ENCODE results near the gene SLC25A33. TPM values are rescaled to one million over a fixed set of nuclear protein-coding genes. Genes with fewer than 3 reads are reported as not detected.

Gene SLC25A33
- total and polyA plus RNA-seq, 2 of the 8 experiments (the other 6 are each of a cell fraction or from before 2014, with no cell fraction given): 7.8 to 12.8 TPM

DNA sequence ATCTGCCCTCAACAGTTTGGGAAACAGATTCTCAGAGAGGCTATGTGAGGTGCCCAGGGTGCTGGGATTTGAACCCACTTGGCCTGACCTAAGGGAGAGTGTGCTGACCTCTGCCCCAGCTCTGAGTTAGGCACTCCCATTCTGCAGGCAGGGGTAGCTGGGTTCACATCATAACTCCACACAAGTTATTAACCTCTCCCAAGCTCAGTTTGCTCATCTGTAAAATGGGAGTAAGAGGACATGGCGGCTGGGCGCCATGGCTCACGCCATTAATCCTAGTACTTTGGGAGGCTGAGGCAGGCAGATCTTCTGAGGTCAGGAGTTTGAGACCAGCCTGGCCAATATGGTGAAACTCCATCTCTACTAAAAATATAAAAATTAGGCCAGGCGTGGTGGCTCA, 8.9 kb upstream of the SLC25A33 start:
- Histone ChIP-seq H2BK12ac (ENCODE audit: low read depth, low read length) (no peak overlapping the region), H3K4me1 (replicated peaks in 1 of 4; ENCODE audit: control insufficient read depth in 3 of 4, insufficient read depth in 4 of 4, low read length in 3 of 4) (no peaks in the 10 kb centered on the region), H2BK20ac (ENCODE audit: low read length) (no peak overlapping the region), H3K23ac (ENCODE audit: insufficient read length) (no peak overlapping the region), H3K18ac (ENCODE audit: extremely low read depth, low read length) (no peak overlapping the region), H3K4me3 (ENCODE audit: extremely low read depth in 1 of 4, insufficient read depth in 2 of 4, low read depth in 3 of 4, low read length in 4 of 4) (no peak overlapping the region), H3K56ac (replicated peaks; ENCODE audit: insufficient read length, low read depth, low read length) (no peak overlapping the region), H2BK15ac (ENCODE audit: low read length) (no peak overlapping the region), H3K14ac (ENCODE audit: insufficient read length) (no peak overlapping the region), H4K91ac (replicated peaks; ENCODE audit: insufficient read length, low read length) (no peak overlapping the region), H3K36me3 (ENCODE audit: control insufficient read depth in 2 of 4, insufficient read depth in 4 of 4, low read length in 3 of 4) (no peaks in the 10 kb centered on the region), H2AK5ac (ENCODE audit: low read depth, low read length) (no peak overlapping the region), H3K23me2 (ENCODE audit: low read depth, low read length) (no peaks in the 10 kb centered on the region; the same call in 1 of the 2 replicates), H3K79me2 (ENCODE audit: control insufficient read depth in 1 of 2, insufficient read depth in 2 of 2, low read length in 2 of 2) (no peaks in the 10 kb centered on the region), H4K20me1 (replicated peaks in 1 of 2; ENCODE audit: control insufficient read depth in 1 of 2, insufficient read depth in 2 of 2, low read length in 2 of 2) (no peaks in the 10 kb centered on the region), H3K79me1 (ENCODE audit: low read depth, low read length) (no peaks in the 10 kb centered on the region), H3K9me3 (ENCODE audit: insufficient read depth in 2 of 2, low read depth in 1 of 2, low read length in 1 of 2) (no peaks in the 10 kb centered on the region), H3K4ac (replicated peaks; ENCODE audit: insufficient read length, low read depth, low read length) (no peak overlapping the region), H2BK120ac (replicated peaks; ENCODE audit: low read depth, low read length) (no peak overlapping the region), H4K8ac (ENCODE audit: extremely low read depth, insufficient read depth, low read length) (no peak overlapping the region), H4K5ac (ENCODE audit: insufficient read length, low read depth, low read length) (no peak overlapping the region), H3K27ac (ENCODE audit: low read depth, low read length) (no peak overlapping the region), H2AFZ (ENCODE audit: low read length) (no peak overlapping the region), H3K9ac (replicated peaks in 1 of 4; ENCODE audit: extremely low read depth in 1 of 4, low read depth in 3 of 4, low read length in 3 of 4) (no peak overlapping the region), H3K4me2 (ENCODE audit: insufficient read depth in 1 of 2, low read depth in 2 of 2, low read length in 2 of 2) (no peak overlapping the region), H3K27me3 (replicated peaks in 1 of 4; ENCODE audit: control insufficient read depth in 3 of 4, extremely low read depth in 1 of 4, insufficient read depth in 3 of 4, low read length in 3 of 4) (no peaks in the 10 kb centered on the region), H2BK5ac (ENCODE audit: low read depth, low read length) (no peak overlapping the region)
- CTCF ChIA-PET (ENCODE audit: partially characterized antibody): interaction anchor here (0.8 to 1.7 kb wide), 3 partner anchors 24 to 97 kb away, joined by 3 to 4 read pairs (median 3); no protein-coding TSS in a partner anchor
- POLR2A ChIA-PET (ENCODE audit: partially characterized antibody): interaction anchor here (1.5 kb wide), 1 partner anchor 12 kb away, joined by 3 read pairs; no protein-coding TSS in a partner anchor
- FAIRE-seq (no peak), DNase-seq (ENCODE audit: low read depth in 1 of 2, low spot score in 2 of 2) (no peak)
- no peak for TF ChIP-seq CREB1 (IDR thresholded peaks at IDR 0.05)
- TF ChIP-seq, protein P1, sequence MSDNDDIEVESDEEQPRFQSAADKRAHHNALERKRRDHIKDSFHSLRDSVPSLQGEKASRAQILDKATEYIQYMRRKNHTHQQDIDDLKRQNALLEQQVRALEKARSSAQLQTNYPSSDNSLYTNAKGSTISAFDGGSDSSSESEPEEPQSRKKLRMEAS (IDR thresholded peaks at IDR 0.05): no peak
- 0 out of 2 replicates have a peak, but pooled peaks have one; percentile 12 for TF ChIP-seq KDM1A (IDR thresholded peaks at IDR 0.05; ENCODE audit: borderline replicate concordance, low read length)
- TF ChIP-seq SP4 (IDR thresholded peaks at IDR 0.05; ENCODE audit: low read length): no peak
- WGBS, 2 experiments (ENCODE audit: extremely low coverage in 1 of 2, insufficient coverage in 1 of 2, insufficient read length in 1 of 2, insufficient replicate concordance in 2 of 2, low coverage in 1 of 2, low lambda C conversion rate in 2 of 2, missing lambda C conversion rate in 1 of 2): 96% methylated on average over 4 of the region's 4 CpGs; no CpG with 5 or more reads in 1 of the 2 experiments

Data from H1 (cell line).